ENCODE measurements around the gene NCKAP5.

DNA sequence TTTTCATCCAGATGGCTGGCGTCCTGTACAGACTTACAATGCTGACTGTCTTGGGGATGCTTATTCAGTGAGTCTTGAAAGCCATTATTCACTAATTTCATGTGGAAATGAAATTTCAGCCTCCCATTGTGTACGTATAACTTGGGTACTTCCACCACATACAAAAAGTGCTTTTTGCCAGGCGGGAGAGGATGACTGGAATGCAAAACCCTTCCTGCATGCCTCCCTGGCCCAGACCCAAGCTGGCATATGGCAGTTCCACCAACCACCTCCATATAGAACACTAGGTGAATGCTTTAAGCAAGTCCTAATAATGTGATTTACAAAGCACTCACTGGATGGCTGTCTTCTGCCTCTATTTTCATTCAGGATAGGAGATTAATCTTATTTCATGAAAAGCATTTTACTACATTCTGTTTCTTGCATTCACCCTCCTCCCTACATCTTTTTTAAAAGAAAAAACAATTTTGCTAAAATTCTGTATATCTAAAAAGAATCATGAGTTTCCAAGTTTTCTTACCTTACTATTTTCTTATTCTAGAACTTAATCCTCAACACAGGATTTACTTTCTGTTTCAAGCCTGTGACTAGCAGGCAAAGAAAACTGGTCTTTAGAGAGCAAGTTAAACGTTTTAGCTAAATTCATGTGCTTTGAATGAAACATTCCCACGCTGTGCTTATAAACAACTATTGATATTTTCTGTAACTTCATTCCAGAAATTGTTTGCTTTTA lies 327.6 kb downstream of the NCKAP5 start:
- TF ChIP-seq, protein P1, sequence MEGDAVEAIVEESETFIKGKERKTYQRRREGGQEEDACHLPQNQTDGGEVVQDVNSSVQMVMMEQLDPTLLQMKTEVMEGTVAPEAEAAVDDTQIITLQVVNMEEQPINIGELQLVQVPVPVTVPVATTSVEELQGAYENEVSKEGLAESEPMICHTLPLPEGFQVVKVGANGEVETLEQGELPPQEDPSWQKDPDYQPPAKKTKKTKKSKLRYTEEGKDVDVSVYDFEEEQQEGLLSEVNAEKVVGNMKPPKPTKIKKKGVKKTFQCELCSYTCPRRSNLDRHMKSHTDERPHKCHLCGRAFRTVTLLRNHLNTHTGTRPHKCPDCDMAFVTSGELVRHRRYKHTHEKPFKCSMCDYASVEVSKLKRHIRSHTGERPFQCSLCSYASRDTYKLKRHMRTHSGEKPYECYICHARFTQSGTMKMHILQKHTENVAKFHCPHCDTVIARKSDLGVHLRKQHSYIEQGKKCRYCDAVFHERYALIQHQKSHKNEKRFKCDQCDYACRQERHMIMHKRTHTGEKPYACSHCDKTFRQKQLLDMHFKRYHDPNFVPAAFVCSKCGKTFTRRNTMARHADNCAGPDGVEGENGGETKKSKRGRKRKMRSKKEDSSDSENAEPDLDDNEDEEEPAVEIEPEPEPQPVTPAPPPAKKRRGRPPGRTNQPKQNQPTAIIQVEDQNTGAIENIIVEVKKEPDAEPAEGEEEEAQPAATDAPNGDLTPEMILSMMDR (IDR thresholded peaks at IDR 0.05) = no peak
- TF ChIP-seq POLR2A (IDR thresholded peaks at IDR 0.05; ENCODE audit: low read length) (no peak), EP300 (IDR thresholded peaks at IDR 0.05) (no peak), MAZ (IDR thresholded peaks at IDR 0.05; ENCODE audit: borderline replicate concordance, low read depth, low read length) (no peak), MAX (IDR thresholded peaks at IDR 0.05) (no peak), PBX3 (IDR thresholded peaks at IDR 0.05) (no peak), REST (IDR thresholded peaks at IDR 0.05) (no peak), RFX5 (IDR thresholded peaks at IDR 0.05) (no peak), NFE2L2 (conservative IDR thresholded peaks at IDR 0.05; ENCODE audit: low read length) (no peak)
- TF ChIP-seq, protein P2, sequence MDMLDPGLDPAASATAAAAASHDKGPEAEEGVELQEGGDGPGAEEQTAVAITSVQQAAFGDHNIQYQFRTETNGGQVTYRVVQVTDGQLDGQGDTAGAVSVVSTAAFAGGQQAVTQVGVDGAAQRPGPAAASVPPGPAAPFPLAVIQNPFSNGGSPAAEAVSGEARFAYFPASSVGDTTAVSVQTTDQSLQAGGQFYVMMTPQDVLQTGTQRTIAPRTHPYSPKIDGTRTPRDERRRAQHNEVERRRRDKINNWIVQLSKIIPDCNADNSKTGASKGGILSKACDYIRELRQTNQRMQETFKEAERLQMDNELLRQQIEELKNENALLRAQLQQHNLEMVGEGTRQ (IDR thresholded peaks at IDR 0.05) = no peak

Data from A549 (cell line).